Choroid plexus epithelial cell (primary cell): ENCODE data around the gene LTF.
A peak's percentile ranks its signal among the peaks of the same experiment; 100 is the strongest.

Experiments used
- DNase-seq: peaks from one replicate; pipeline ENCODE4 v3.0.0-alpha.2; 2010; ENCODE audit warnings: low read depth
- H3K4me3 ChIP-seq: 2 replicates; pipeline ENCODE4 v1.5.1; 2011; ENCODE audit warnings: low read depth, mild to moderate bottlenecking, control low read depth, low read length, moderate library complexity
- CTCF ChIP-seq: conservative IDR thresholded peaks from 2 replicates; pipeline ENCODE4 v1.5.1; 2011; ENCODE audit warnings: low read depth, mild to moderate bottlenecking, control low read depth, inconsistent platforms, low read length, moderate library complexity

The LTF gene

GRCh38 chr3:46399557-46399956, 65.1 kb downstream of the LTF start:
- H3K4me3 ChIP-seq, result no peak overlapping the region
- no peak for TF ChIP-seq CTCF
- peak; percentile 38 for DNase-seq

- DNase-seq, result no peak
- no peak for TF ChIP-seq CTCF
- H3K4me3 ChIP-seq, result no peak overlapping the region
Measured at GRCh38 chr3:46399098-46399497, 65.6 kb downstream of the LTF start.

GRCh38 chr3:46398186-46398955, 66.3 kb downstream of the LTF start:
- DNase-seq, result no peak
- H3K4me3 ChIP-seq, result no peak overlapping the region
- no peak for TF ChIP-seq CTCF

GRCh38 chr3:46397111-46397510, 67.6 kb downstream of the LTF start:
- no peak for DNase-seq
- H3K4me3 ChIP-seq, result no peak overlapping the region

GRCh38 chr3:46395766-46396530, 68.8 kb downstream of the LTF start:
- TF ChIP-seq CTCF, result no peak
- H3K4me3 ChIP-seq, result no peak overlapping the region
- no peak for DNase-seq

More at GRCh38 chr3:46397111-46397510, 67.6 kb downstream of the LTF start:
- TF ChIP-seq CTCF, result no peak

GRCh38 chr3:46395210-46395661, 69.5 kb downstream of the LTF start:
- no peak overlapping the region for H3K4me3 ChIP-seq
- DNase-seq, result peak; percentile 71
- TF ChIP-seq CTCF, result peak; percentile 25
